Measurements from ENCODE around the gene FKBP15. TPM values are rescaled to one million over a fixed set of nuclear protein-coding genes. Genes with fewer than 3 reads are reported as not detected.

FKBP15 gene
- polyA plus RNA-seq, 10 donors, result 17.1 to 25.3 (median 20.2) TPM

Other genes starting within 250 kb of the FKBP15 start
- 1 to 10 TPM; 3.2 to 5.2 (median 4.2) TPM for gene ZNF883, start 209.1 kb downstream of the FKBP15 start, polyA plus RNA-seq (ENCODE audit: insufficient read length in 10 of 10)
- 1 to 10 TPM; 3.7 to 5.7 (median 4.6) TPM for gene ZFP37, start 164.6 kb downstream of the FKBP15 start, polyA plus RNA-seq (ENCODE audit: insufficient read length in 10 of 10)
- 1 to 10 TPM; 2.7 to 4.6 (median 3.4) TPM for gene SLC31A2, start 70.3 kb downstream of the FKBP15 start, polyA plus RNA-seq (ENCODE audit: insufficient read length in 10 of 10)
- gene SLC31A1, start 267 bp upstream of the FKBP15 start, polyA plus RNA-seq (ENCODE audit: insufficient read length in 10 of 10), result 10 to 100 TPM in 7 of 10 donors, 1 to 10 TPM in 3; 6.7 to 13.2 (median 10.6) TPM
- gene CDC26, start 54.3 kb upstream of the FKBP15 start, polyA plus RNA-seq (ENCODE audit: insufficient read length in 10 of 10), result 10 to 100 TPM; 18.8 to 39.3 (median 23.1) TPM
- 10 to 100 TPM; 15.8 to 23.7 (median 19.4) TPM for gene PRPF4, start 54.4 kb upstream of the FKBP15 start, polyA plus RNA-seq (ENCODE audit: insufficient read length in 10 of 10)
- under 1 TPM in 3 of 10 donors, not detected in 7; 0.12 to 0.18 (median 0.13) TPM for gene RNF183, start 82.1 kb upstream of the FKBP15 start, polyA plus RNA-seq (ENCODE audit: insufficient read length in 10 of 10)
- 1 to 10 TPM; 1.3 to 3.1 (median 2.3) TPM for gene WDR31, start 119.0 kb upstream of the FKBP15 start, polyA plus RNA-seq (ENCODE audit: insufficient read length in 10 of 10)
- gene BSPRY, start 128.3 kb upstream of the FKBP15 start, polyA plus RNA-seq (ENCODE audit: insufficient read length in 10 of 10), result under 1 TPM; 0.32 to 0.94 (median 0.48) TPM
- 1 to 10 TPM; 3.0 to 6.0 (median 4.6) TPM for gene HDHD3, start 155.7 kb upstream of the FKBP15 start, polyA plus RNA-seq (ENCODE audit: insufficient read length in 10 of 10)
- 10 to 100 TPM; 15.1 to 24.8 (median 20.5) TPM for gene ALAD, start 180.0 kb upstream of the FKBP15 start, polyA plus RNA-seq (ENCODE audit: insufficient read length in 10 of 10)
- 10 to 100 TPM; 41.2 to 55.9 (median 45.2) TPM for gene POLE3, start 189.4 kb upstream of the FKBP15 start, polyA plus RNA-seq (ENCODE audit: insufficient read length in 10 of 10)
- under 1 TPM; 0.19 to 0.60 (median 0.35) TPM for gene C9orf43, start 189.5 kb upstream of the FKBP15 start, polyA plus RNA-seq (ENCODE audit: insufficient read length in 10 of 10)
- gene RGS3, start 242.4 kb upstream of the FKBP15 start, polyA plus RNA-seq (ENCODE audit: insufficient read length in 10 of 10), result 10 to 100 TPM; 34.8 to 61.2 (median 50.0) TPM

All from muscle of back (tissue), 10 donors.